AG09319 (cell line): ENCODE measurements around the gene TBP.
"Not testable (repeated sequence)": the region's sequence is repeated elsewhere in the genome, so short reads cannot be mapped to it uniquely, and the experiment has no call there.

Experiments used
- DNase-seq: peaks from one replicate; pipeline ENCODE4 v3.0.0-alpha.2; 2010; ENCODE audit warnings: low read depth; ENCODE audit errors: extremely low read depth
- TF ChIP-seq, protein P1 (sequence below): IDR thresholded peaks from 2 replicates; pipeline ENCODE4 v1.5.1; 2011; ENCODE audit warnings: low read depth, mild to moderate bottlenecking, inconsistent platforms, low read length, moderate library complexity

TBP gene

DNA sequence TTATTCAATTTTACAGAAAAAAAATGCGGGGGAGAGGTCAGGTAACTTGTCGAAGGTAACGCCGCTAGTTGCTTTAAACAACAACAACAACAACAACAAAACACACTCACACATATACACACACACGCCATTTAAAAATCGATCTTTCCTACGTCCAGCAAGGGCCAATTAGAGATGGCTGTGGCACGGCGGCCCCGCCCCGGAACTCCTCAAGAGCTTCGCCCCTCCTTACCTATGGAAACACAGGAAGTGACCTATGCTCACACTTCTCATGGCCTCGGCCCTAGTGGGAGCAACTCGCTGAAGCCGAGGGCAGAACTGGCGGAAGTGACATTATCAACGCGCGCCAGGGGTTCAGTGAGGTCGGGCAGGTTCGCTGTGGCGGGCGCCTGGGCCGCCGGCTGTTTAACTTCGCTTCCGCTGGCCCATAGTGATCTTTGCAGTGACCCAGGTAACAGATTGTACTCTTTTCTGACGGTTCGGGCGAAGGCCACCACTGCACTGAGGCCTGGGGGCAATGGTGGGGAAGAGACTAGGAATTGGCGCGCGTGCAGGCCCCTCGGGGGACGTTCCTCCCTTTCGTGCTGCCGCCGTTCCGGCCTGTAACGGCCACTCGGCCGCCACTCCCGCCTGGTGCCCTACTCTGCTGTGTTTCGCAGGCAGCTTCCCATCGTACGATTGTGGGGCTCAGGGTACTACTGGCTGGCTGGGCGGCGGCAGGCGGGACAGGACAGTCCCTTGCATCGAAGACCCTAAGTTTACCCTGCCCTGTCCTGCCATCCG is at the start of gene TBP:
TSS of gene TBP (plus strand) at position 357 of the 783 bp plus-strand sequence. CDS start 2,661 bp downstream, outside the sequence.
- DNase-seq = peak; percentile 94
- TF ChIP-seq, protein P1, sequence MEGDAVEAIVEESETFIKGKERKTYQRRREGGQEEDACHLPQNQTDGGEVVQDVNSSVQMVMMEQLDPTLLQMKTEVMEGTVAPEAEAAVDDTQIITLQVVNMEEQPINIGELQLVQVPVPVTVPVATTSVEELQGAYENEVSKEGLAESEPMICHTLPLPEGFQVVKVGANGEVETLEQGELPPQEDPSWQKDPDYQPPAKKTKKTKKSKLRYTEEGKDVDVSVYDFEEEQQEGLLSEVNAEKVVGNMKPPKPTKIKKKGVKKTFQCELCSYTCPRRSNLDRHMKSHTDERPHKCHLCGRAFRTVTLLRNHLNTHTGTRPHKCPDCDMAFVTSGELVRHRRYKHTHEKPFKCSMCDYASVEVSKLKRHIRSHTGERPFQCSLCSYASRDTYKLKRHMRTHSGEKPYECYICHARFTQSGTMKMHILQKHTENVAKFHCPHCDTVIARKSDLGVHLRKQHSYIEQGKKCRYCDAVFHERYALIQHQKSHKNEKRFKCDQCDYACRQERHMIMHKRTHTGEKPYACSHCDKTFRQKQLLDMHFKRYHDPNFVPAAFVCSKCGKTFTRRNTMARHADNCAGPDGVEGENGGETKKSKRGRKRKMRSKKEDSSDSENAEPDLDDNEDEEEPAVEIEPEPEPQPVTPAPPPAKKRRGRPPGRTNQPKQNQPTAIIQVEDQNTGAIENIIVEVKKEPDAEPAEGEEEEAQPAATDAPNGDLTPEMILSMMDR = no peak

DNA sequence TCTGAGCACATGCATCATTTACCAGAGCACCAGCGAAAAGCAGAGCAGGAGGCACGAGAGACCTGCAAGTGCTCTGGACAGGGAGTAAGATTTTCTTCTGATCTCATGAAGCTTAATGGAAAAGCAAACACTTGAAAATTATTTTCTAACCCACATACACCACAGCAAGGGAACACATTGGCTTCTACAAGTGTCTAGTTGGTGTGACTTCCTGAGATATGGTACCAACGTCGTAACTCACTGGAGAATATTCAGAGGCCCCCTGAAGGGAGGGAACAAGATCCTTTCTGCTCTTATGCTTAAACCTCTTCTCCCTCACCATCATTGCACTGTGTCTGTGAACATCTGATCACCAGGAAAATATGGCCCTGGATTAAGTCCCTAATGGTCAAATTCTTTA is 49.7 kb upstream of the TBP start:
- DNase-seq = no peak
- TF ChIP-seq, protein P1 = no peak

DNA sequence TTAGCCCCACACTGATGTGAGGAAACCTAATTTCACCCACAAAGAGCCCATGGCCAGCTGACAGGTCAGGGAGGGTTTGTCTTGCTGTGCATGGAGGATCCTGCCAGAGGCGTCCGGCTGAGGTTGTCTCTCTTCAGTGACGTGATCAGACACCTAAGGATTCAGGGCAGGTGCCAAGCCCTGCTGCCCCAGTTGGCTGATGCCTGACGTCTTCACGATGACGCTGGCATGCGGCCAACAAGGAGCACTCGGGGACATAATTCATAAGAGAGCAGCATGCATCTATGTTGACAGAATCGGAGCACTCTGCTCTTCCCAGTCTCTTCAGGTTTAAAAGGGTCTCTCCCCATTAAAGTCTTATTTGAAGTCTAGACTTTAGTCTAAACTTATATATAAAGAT is 48.9 kb upstream of the TBP start:
- no peak for DNase-seq
- TF ChIP-seq, protein P1 = no peak

DNA sequence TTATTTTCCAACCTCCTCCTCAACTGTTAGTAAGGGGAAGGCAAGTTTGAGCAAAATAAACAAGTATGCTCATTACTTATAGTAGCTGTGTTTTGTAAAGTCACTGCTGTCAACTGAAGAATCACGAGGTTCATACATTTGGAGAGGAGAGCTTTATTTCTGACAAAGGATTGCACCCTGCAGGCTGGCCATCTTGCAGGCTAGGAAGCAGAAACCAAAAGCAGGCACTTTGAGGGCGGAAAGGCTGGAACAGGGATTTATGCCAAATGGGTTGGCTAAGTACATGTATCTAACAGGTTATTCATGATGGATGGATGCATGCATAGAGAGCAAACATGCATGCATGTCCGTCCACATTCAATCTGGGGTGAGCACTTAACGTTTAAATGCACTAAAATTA is 47.7 kb upstream of the TBP start:
- TF ChIP-seq, protein P1 = no peak
- DNase-seq = no peak

DNA sequence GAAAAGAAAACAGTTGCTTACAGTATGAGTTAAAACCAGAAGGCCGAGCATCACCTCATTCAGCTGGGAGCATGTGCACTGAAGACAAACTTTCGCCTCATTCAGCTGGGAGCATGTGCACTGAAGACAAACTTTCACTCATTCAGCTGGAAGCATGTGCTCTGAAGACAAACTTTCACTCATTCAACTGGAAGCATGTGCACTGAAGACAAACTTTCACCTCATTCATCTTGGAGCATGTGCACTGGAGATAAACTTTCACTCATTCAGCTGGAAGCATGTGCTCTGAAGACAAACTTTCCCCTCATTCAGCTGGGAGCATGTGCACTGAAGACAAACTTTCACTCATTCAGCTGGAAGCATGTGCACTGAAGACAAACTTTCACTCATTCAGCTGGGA is 46.4 kb upstream of the TBP start:
- not testable (repeated sequence) for DNase-seq

DNA sequence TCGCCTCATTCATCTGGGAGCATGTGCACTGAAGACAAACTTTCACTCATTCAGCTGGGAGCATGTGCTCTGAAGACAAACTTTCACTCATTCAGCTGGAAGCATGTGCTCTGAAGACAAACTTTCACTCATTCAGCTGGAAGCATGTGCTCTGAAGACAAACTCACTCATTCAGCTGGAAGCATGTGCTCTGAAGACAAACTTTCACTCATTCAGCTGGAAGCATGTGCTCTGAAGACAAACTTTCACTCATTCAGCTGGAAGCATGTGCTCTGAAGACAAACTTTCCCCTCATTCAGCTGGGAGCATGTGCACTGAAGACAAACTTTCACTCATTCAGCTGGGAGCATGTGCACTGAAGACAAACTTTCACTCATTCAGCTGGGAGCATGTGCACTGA is 45.9 kb upstream of the TBP start:
- DNase-seq = not testable (repeated sequence)

DNA sequence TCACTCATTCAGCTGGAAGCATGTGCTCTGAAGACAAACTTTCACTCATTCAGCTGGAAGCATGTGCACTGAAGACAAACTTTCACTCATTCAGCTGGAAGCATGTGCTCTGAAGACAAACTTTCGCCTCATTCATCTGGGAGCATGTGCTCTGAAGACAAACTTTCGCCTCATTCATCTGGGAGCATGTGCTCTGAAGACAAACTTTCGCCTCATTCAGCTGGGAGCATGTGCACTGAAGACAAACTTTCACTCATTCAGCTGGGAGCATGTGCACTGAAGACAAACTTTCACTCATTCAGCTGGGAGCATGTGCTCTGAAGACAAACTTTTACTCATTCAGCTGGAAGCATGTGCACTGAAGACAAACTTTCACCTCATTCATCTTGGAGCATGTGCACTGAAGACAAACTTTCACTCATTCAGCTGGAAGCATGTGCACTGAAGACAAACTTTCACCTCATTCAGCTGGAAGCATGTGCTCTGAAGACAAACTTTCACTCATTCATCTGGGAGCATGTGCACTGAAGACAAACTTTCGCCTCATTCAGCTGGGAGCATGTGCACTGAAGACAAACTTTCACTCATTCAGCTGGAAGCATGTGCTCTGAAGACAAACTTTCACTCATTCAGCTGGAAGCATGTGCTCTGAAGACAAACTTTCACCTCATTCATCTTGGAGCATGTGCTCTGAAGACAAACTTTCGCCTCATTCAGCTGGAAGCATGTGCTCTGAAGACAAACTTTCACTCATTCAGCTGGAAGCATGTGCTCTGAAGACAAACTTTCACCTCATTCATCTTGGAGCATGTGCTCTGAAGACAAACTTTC is 45.1 kb upstream of the TBP start:
- DNase-seq = not testable (repeated sequence)

DNA sequence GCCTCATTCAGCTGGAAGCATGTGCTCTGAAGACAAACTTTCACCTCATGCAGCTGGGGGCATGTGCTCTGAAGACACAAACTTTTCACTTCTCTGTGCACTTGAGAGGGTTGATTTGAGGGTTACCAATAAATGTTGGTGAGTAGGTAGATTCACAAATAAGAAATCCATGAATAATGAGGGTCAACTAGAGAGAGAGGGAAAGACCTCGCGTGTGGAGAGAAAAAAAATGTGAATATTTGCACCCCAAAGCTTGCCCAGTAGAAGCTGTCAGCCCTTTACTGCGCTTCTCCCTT is 44.5 kb upstream of the TBP start:
- DNase-seq = no peak
- TF ChIP-seq, protein P1 = no peak

DNA sequence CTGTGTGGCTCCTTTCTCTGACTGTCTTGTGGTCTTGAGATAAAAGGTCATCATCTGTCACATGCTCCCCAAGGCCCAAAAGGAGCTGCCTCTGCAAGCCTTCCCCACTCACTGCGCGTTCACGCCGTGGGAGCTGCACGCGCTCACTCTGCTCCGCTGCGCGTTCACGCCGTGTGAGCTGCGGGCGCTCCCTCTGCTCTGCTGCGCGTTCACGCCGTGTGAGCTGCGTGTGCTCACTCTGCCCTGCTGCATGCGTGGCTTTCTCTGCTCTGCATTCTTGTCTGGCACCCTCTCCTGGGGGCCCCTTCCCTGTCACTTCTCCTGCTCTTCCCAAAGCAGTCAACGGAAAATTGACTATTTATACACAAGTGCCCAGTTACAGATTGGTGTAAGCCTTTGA is 43.5 kb upstream of the TBP start:
- no peak for DNase-seq
- TF ChIP-seq, protein P1 = no peak
